ENCODE data around the gene UBE2D2.
A peak's percentile ranks its signal among the peaks of the same experiment; 100 is the strongest.
"Not testable (repeated sequence)": the region's sequence is repeated elsewhere in the genome, so short reads cannot be mapped to it uniquely, and the experiment has no call there.

UBE2D2 gene

GRCh38 chr5:139560752-139561654 is at the start of gene UBE2D2:
Gene UBE2D2, plus strand, starts transcription at chr5:139561339. Its CDS starts 453 bp downstream, at chr5:139561792.
- DNase-seq (ENCODE audit: low spot score): peak; percentile 96

GRCh38 chr5:139512786-139513390 is 48.3 kb upstream of the UBE2D2 start:
- no peak for DNase-seq (ENCODE audit: low spot score)

GRCh38 chr5:139513434-139513833 is 47.7 kb upstream of the UBE2D2 start:
- DNase-seq (ENCODE audit: low spot score): peak; percentile 75

GRCh38 chr5:139513852-139514485 is 47.2 kb upstream of the UBE2D2 start:
- DNase-seq (ENCODE audit: low spot score): no peak

GRCh38 chr5:139514486-139514856 is 46.7 kb upstream of the UBE2D2 start:
- DNase-seq (ENCODE audit: low spot score): no peak

GRCh38 chr5:139517683-139518564 is 43.2 kb upstream of the UBE2D2 start:
- DNase-seq (ENCODE audit: low spot score): peak; percentile 89

GRCh38 chr5:139523635-139524445 is 37.3 kb upstream of the UBE2D2 start:
- no peak for DNase-seq (ENCODE audit: low spot score)

GRCh38 chr5:139524446-139524845 is 36.7 kb upstream of the UBE2D2 start:
- no peak for DNase-seq (ENCODE audit: low spot score)

- DNase-seq (ENCODE audit: low spot score): no peak
These were observed 36.1 kb upstream of the UBE2D2 start for GRCh38 chr5:139524940-139525585.

GRCh38 chr5:139525586-139526308 is 35.4 kb upstream of the UBE2D2 start:
- DNase-seq (ENCODE audit: low spot score): not testable (repeated sequence)

GRCh38 chr5:139526309-139527089 is 34.6 kb upstream of the UBE2D2 start:
- not testable (repeated sequence) for DNase-seq (ENCODE audit: low spot score)

- DNase-seq (ENCODE audit: low spot score): not testable (repeated sequence)
These were observed 34.1 kb upstream of the UBE2D2 start for GRCh38 chr5:139527090-139527470.

GRCh38 chr5:139527896-139528467 is 33.2 kb upstream of the UBE2D2 start:
- not testable (repeated sequence) for DNase-seq (ENCODE audit: low spot score)

GRCh38 chr5:139528695-139529094 is 32.4 kb upstream of the UBE2D2 start:
- DNase-seq (ENCODE audit: low spot score): not testable (repeated sequence)

- not testable (repeated sequence) for DNase-seq (ENCODE audit: low spot score)
These were observed 31.1 kb upstream of the UBE2D2 start for GRCh38 chr5:139530079-139530478.

GRCh38 chr5:139531772-139532169 is 29.4 kb upstream of the UBE2D2 start:
- DNase-seq (ENCODE audit: low spot score): no peak

- peak; percentile 54 for DNase-seq (ENCODE audit: low spot score)
These were observed 17.6 kb upstream of the UBE2D2 start for GRCh38 chr5:139543423-139543991.

- DNase-seq (ENCODE audit: low spot score): not testable (repeated sequence)
These were observed 14.5 kb upstream of the UBE2D2 start for GRCh38 chr5:139546593-139546992.

Data from kidney capillary endothelial cell (primary cell).